Endothelial cell of hepatic sinusoid (primary cell): ENCODE results near the gene ATP5MC2.

ENCODE experiments used
- in situ Hi-C: cut with HindIII; loops from 2 replicates; pipeline ENCODE4 v1.10.0; 2017; ENCODE audit warnings: low sequenced_read_pairs

The ATP5MC2 gene

GRCh38 chr12:53617700-53618099 is 58.2 kb downstream of the ATP5MC2 start:
- in situ Hi-C loops = no loop called here

GRCh38 chr12:53616950-53617349 is 58.9 kb downstream of the ATP5MC2 start:
- in situ Hi-C loops = no loop called here
